Measurements from ENCODE around the gene RGS7. TPM values are rescaled to one million over a fixed set of nuclear protein-coding genes. Genes with fewer than 3 reads are reported as not detected.
"Not testable (repeated sequence)": the region's sequence is repeated elsewhere in the genome, so short reads cannot be mapped to it uniquely, and the experiment has no call there.

Gene RGS7
- total and polyA plus RNA-seq, 2 donors from 2014 or later: 3.6 TPM; not detected in 1

DNA sequence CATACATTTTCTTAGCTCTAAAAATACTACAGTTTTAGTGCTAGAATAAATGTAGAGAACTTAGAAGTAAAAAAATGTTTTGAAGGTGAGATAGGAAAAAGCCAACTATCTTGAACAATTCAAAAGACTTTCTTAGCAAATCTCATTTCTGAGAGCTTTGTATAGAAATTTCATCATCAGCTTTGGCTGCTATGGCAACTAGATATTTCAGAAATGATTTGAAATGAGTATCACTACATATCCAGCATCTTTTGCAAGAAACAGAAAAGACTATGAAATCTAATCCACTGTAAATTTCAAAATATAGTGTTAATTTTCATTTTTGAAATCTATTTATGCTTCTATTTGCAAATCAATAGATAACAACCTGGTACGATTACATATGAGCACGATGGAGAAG lies 57.7 kb downstream of the RGS7 start:
- no peaks in the 10 kb centered on the region for H3K27me3 ChIP-seq (ENCODE audit: control insufficient read depth, insufficient read depth, low read length)
- FAIRE-seq (no peak), DNase-seq (no peak)
- no peaks in the 10 kb centered on the region for H3K36me3 ChIP-seq (ENCODE audit: control insufficient read depth in 2 of 3, insufficient read depth in 3 of 3, low read length in 3 of 3)
- no peaks in the 10 kb centered on the region for H3K9me3 ChIP-seq (ENCODE audit: control insufficient read depth in 2 of 3, insufficient read depth in 1 of 3, low read length in 3 of 3)
- H3K4me1 ChIP-seq (ENCODE audit: control insufficient read depth in 2 of 3, insufficient read depth in 2 of 3, low read depth in 1 of 3, low read length in 3 of 3): no peaks in the 10 kb centered on the region
- no peak overlapping the region for H3K9ac ChIP-seq (ENCODE audit: low read length in 3 of 3)
- H3K4me3 ChIP-seq (ENCODE audit: low read length in 3 of 3): no peak overlapping the region
- no peak overlapping the region for H3K27ac ChIP-seq (ENCODE audit: low read depth in 2 of 2, low read length in 2 of 2)
- TF ChIP-seq CTCF (IDR thresholded peaks at IDR 0.05; ENCODE audit: borderline replicate concordance, extremely low read depth, insufficient read depth): no peak
- intact Hi-C loops (cut with DNase I): no loop called here

GRCh38 chr1:241292973-241293372 lies 64.0 kb downstream of the RGS7 start:
- Histone ChIP-seq H3K9me3 (ENCODE audit: control insufficient read depth in 2 of 3, insufficient read depth in 1 of 3, low read length in 3 of 3) (no peaks in the 10 kb centered on the region), H3K9ac (ENCODE audit: low read length in 3 of 3) (no peak overlapping the region), H3K27ac (ENCODE audit: low read depth in 2 of 2, low read length in 2 of 2) (no peak overlapping the region), H3K4me3 (ENCODE audit: low read length in 3 of 3) (no peak overlapping the region), H3K4me1 (ENCODE audit: control insufficient read depth in 2 of 3, insufficient read depth in 2 of 3, low read depth in 1 of 3, low read length in 3 of 3) (no peaks in the 10 kb centered on the region), H3K27me3 (ENCODE audit: control insufficient read depth, insufficient read depth, low read length) (no peaks in the 10 kb centered on the region), H3K36me3 (ENCODE audit: control insufficient read depth in 2 of 3, insufficient read depth in 3 of 3, low read length in 3 of 3) (no peaks in the 10 kb centered on the region)
- no peak for TF ChIP-seq CTCF (IDR thresholded peaks at IDR 0.05; ENCODE audit: borderline replicate concordance, extremely low read depth, insufficient read depth)
- intact Hi-C loops (cut with DNase I): no loop called here
- no peak for FAIRE-seq
- DNase-seq: peak in 1 of 5 donors; percentile 2

GRCh38 chr1:241291548-241291947 lies 65.5 kb downstream of the RGS7 start:
- H3K9me3 ChIP-seq (ENCODE audit: control insufficient read depth in 2 of 3, insufficient read depth in 1 of 3, low read length in 3 of 3); DNase-seq; H3K27me3 ChIP-seq (ENCODE audit: control insufficient read depth, insufficient read depth, low read length); FAIRE-seq; H3K9ac ChIP-seq (ENCODE audit: low read length in 3 of 3); intact Hi-C loops (cut with DNase I); H3K27ac ChIP-seq (ENCODE audit: low read depth in 2 of 2, low read length in 2 of 2); H3K36me3 ChIP-seq (ENCODE audit: control insufficient read depth in 2 of 3, insufficient read depth in 3 of 3, low read length in 3 of 3); H3K4me3 ChIP-seq (ENCODE audit: low read length in 3 of 3); H3K4me1 ChIP-seq (ENCODE audit: control insufficient read depth in 2 of 3, insufficient read depth in 2 of 3, low read depth in 1 of 3, low read length in 3 of 3): not testable (repeated sequence)

DNA sequence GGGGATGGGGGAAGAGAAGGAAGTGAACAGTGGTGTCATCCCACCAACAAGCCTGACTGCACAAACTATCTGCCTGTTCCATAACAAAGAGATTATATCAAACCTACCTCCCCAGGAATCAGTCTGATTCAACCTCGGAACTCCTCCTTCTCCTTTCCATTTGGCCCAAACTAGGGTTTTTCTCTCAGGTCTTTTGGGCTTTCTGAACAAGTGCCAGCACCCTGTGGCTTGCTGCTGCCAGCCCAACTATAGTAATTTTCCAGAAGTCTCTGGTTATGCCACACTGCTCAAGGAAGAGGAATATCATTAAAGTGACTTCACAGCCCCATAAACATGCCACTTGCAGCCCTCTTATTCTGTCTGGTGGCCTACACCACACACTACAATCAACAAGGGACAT lies 70.5 kb downstream of the RGS7 start:
- no peak for DNase-seq
- no peak overlapping the region for H3K9ac ChIP-seq (ENCODE audit: low read length in 3 of 3)
- intact Hi-C loops (cut with DNase I): no loop called here
- H3K9me3 ChIP-seq (ENCODE audit: control insufficient read depth in 2 of 3, insufficient read depth in 1 of 3, low read length in 3 of 3): no peaks in the 10 kb centered on the region
- no peak overlapping the region for H3K27ac ChIP-seq (ENCODE audit: low read depth in 2 of 2, low read length in 2 of 2)
- no peaks in the 10 kb centered on the region for H3K36me3 ChIP-seq (ENCODE audit: control insufficient read depth in 2 of 3, insufficient read depth in 3 of 3, low read length in 3 of 3)
- H3K27me3 ChIP-seq (ENCODE audit: control insufficient read depth, insufficient read depth, low read length): no peaks in the 10 kb centered on the region
- FAIRE-seq: no peak
- no peak overlapping the region for H3K4me3 ChIP-seq (ENCODE audit: low read length in 3 of 3)
- H3K4me1 ChIP-seq (ENCODE audit: control insufficient read depth in 2 of 3, insufficient read depth in 2 of 3, low read depth in 1 of 3, low read length in 3 of 3): no peaks in the 10 kb centered on the region
- no peak for TF ChIP-seq CTCF (IDR thresholded peaks at IDR 0.05; ENCODE audit: borderline replicate concordance, extremely low read depth, insufficient read depth)
